Inferior parietal cortex (tissue), 1 donor: Measurements from ENCODE around the gene ADAMTS3.

Experiments used
- DNase-seq: peaks from one replicate; pipeline ENCODE4 v3.0.0-alpha.2; 2016; ENCODE audit errors: extremely low spot score

The ADAMTS3 gene

DNA sequence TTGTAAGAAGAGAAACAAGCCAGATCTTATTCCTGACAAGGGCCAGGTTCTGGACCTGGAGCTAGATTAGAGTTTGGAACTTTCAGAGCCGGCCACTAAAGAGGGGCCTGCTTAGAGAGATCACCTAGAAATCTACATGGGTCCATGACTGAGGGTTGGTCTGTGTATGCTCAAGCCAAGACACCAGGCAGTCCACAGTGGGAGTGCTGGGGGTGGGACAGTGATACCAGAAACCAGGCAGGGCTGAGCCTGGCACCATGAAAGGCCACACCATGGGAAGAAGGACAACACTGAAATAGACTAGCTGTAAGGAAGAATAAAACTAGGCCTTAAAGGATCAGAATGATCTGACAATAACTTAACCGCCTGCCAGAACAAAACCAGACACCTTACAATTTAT is 267.3 kb downstream of the ADAMTS3 start:
- DNase-seq = no peak

DNA sequence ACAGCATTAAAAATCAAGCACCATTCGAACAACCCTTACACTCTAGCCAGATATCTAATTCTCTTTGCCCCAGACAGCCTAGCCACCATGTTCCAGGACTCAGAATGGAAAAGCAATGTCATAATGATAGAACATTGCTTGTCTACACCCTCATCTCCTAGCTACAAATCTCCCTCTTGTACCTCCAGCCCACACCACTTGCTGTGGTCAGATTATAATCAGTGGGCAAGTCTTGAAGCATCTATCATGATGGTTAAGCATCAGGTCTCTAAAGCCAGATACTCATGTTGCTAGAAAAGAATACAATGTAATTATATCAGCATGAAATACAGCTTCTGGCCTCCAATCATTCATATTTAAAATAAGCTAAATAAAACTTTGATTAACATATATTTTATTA is 268.9 kb downstream of the ADAMTS3 start:
- no peak for DNase-seq

DNA sequence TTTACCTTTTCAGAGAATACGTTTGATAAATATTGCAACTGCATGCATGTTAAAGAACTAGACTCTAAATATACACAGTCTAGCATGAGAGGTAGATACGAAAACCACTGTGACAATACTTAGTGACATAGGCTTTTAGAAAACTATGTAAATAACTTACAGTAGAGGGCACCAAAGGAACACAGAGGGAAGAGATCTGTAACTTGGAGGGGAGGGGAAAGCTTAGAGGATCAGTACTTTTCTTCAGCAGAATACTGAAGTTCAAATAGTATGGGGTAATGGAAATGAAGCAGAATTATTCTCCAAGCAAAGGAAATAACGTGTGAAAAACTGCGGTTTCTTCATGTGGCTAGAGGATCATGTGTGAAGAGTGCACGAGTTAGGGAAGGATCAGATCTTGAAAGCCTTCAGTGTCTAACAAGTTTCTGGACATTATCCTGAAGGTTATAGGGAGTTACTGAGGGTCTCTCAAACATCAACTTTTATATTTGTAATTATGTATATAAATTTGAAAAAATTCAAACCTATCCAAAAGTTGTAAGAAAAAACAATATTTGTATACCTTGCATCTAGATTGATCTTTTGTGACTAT is 273.0 kb downstream of the ADAMTS3 start:
- peak; percentile 71 for DNase-seq

GRCh38 chr4:72290737-72291136 is 278.3 kb downstream of the ADAMTS3 start:
- no peak for DNase-seq

DNA sequence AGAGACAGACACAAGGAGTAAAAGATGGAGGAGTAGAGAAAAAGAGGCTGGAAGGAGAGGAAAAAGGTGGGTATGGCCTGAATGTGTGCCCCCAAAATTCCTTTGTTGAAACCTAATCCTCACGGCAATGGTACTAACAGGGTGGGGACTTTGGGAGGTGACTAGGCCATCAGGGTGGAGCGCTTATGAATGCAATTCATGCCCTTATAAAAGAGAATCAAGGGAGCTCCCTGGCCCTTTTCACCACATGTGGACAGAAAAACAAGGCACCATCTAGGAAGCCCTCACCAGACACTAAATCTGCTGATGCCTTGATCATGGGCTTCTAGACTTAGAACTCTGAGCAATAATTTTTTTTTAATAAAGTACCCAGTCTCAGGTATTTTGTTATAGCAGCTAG is 282.1 kb downstream of the ADAMTS3 start:
- no peak for DNase-seq

DNA sequence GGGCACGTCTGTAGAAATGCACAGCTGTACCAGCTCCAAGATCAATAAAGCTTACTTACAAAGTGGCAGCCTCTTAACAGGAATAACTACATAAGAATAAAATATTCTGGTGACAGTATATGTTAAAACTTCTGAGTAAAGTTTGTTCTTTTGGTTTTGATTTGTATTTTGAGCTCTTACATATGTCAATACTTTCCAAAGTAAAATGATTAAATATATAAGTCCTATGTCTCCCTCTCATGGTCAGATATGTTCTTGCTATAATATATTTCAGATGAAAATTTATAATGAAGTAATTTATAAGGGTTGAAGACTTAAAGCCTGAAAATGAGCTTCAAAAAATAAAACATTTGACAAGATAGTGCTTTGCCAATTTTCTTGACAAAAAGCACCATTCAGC is 282.8 kb downstream of the ADAMTS3 start:
- DNase-seq = peak; percentile 29

DNA sequence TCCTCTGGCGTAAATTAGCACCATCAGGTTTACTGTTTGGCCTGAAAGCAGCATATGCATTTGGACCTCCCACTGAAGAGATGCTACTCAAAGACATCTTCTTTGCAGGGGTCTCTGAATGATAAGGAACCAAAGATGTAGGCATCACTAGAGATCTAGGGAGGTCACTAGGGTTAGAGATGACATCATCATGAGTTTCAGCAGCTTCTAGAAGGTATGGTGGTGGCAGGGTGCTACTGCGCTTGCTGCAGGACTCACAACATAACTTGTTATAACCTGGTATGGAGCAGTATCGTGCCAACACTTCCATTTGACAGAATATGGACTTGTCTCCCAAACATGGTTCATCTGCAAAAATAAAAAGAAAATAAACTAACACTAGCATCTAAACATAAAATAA is 285.7 kb downstream of the ADAMTS3 start:
- no peak for DNase-seq

- no peak for DNase-seq
These were observed 288.8 kb downstream of the ADAMTS3 start for GRCh38 chr4:72280252-72280651.

GRCh38 chr4:72275381-72275780 is 293.6 kb downstream of the ADAMTS3 start:
- DNase-seq = no peak

DNA sequence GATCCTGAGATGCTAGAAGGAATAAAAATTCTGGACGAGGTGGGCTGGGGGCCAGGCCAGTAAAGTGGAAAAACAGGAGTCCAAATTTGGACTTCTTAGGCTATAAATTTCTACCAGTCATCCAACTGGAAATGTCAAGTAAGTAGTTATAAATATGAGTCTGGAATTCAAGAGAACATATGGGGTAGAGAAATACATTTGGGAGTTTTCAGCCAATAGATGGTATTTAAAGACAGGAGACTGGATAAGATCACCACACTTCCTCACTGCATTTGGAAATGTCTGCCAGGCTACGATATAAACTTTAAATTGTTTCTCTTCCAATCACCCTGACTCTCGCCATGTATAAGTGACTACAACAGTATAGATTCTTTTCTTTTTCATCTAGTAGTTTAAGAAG is 294.8 kb downstream of the ADAMTS3 start:
- DNase-seq = no peak

DNA sequence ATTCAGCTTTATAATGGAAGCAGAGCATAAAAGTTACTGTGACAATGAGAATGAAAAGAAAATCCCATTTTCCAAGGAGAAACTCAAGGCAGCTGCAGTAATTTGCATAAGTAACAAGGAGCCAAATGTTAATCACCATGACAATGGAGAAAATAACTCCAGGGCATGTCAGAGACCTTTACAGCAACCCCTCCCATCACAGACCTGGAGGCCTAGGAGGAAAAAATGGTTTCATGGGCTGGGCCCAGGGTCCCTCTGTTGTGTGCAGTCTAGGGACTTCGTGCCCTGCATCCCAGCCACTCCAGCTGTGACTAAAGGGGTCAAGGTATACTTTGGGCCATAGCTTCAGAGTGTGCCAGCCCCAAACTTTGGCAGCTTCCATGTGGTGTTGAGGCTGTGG is 313.8 kb downstream of the ADAMTS3 start:
- no peak for DNase-seq

- DNase-seq = no peak
These were observed 325.4 kb downstream of the ADAMTS3 start for GRCh38 chr4:72243641-72244040.

DNA sequence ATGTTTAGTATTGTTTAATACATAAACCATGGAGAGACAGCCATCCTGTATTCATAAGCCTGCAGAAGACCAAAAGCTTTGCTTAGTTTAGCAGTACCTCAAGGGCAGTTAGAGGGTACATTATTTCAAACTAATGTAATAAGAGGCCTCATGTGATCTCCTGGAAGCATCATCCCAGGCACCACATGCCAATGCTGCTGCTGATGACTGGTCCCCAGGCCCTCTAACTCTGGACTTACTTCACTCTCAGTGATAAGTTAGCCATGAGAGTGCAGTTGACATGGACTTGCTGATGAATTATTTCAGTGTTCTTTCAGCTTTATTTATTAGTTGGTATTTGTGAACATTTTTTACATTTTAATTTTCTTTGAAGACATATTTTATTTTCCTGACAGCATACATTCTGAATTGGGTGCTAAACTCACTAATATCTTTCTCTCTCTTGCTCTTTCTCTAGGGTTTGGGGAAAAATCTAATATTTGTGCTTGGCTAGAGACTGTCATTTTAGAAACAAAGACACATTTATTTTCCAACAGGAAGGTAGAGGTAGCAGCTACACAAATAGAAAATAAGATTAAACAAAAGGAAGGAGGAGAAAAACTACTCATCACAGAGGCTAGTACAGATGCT is 329.4 kb downstream of the ADAMTS3 start:
- no peak for DNase-seq
